Duodenal mucosa (tissue), 2 donors: ENCODE data around the gene HSPA2.

Experiments used
- H3K27ac ChIP-seq: one replicate; pipeline ENCODE4 v1.7.0; 2013; ENCODE audit warnings: low read depth, low read length
- H3K27me3 ChIP-seq, 2 donors: one replicate each; pipeline ENCODE4 v1.7.0; 2013; ENCODE audit warnings: low read length in 2 of 2, control low read depth in 1 of 2; ENCODE audit not compliant: insufficient read depth in 2 of 2, control insufficient read depth in 1 of 2
- H3K36me3 ChIP-seq, 2 donors: one replicate each; pipeline ENCODE4 v1.7.0; 2013; ENCODE audit warnings: low read length in 2 of 2, control low read depth in 1 of 2; ENCODE audit not compliant: insufficient read depth in 2 of 2, control insufficient read depth in 1 of 2
- H3K4me1 ChIP-seq, 2 donors: one replicate each; pipeline ENCODE4 v1.7.0; 2013; ENCODE audit warnings: low read length in 2 of 2, control low read depth in 1 of 2; ENCODE audit not compliant: insufficient read depth in 2 of 2, control insufficient read depth in 1 of 2
- H3K4me3 ChIP-seq, 2 donors: one replicate each; pipeline ENCODE4 v1.7.0; 2013; ENCODE audit warnings: low read length in 2 of 2, low read depth in 1 of 2
- H3K9ac ChIP-seq, 2 donors: one replicate each; pipeline ENCODE4 v1.7.0; 2013; ENCODE audit warnings: low read length in 2 of 2, low read depth in 1 of 2
- H3K9me3 ChIP-seq, 2 donors: one replicate each; pipeline ENCODE4 v1.7.0; 2013; ENCODE audit warnings: low read length in 2 of 2, control low read depth in 1 of 2; ENCODE audit not compliant: control insufficient read depth in 1 of 2

Gene HSPA2

DNA sequence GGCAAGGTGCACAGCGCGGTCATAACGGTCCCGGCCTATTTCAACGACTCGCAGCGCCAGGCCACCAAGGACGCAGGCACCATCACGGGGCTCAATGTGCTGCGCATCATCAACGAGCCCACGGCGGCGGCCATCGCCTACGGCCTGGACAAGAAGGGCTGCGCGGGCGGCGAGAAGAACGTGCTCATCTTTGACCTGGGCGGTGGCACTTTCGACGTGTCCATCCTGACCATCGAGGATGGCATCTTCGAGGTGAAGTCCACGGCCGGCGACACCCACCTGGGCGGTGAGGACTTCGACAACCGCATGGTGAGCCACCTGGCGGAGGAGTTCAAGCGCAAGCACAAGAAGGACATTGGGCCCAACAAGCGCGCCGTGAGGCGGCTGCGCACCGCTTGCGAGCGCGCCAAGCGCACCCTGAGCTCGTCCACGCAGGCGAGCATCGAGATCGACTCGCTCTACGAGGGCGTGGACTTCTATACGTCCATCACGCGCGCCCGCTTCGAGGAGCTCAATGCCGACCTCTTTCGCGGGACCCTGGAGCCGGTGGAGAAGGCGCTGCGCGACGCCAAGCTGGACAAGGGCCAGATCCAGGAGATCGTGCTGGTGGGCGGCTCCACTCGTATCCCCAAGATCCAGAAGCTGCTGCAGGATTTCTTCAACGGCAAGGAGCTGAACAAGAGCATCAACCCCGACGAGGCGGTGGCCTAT lies 875 bp downstream of the HSPA2 start:
- Histone ChIP-seq H3K9me3 (peaks cover 5 to 7% of the 10 kb centered on the region in 2 donors), H3K27me3 (peaks cover 3 to 12% of the 10 kb centered on the region in 2 donors), H3K27ac (no peak overlapping the region), H3K36me3 (no peaks in the 10 kb centered on the region), H3K9ac (no peak overlapping the region), H3K4me3 (peak overlapping the region; percentile 81 to 82), H3K4me1 (peaks cover 5 to 19% of the 10 kb centered on the region in 2 donors)

DNA sequence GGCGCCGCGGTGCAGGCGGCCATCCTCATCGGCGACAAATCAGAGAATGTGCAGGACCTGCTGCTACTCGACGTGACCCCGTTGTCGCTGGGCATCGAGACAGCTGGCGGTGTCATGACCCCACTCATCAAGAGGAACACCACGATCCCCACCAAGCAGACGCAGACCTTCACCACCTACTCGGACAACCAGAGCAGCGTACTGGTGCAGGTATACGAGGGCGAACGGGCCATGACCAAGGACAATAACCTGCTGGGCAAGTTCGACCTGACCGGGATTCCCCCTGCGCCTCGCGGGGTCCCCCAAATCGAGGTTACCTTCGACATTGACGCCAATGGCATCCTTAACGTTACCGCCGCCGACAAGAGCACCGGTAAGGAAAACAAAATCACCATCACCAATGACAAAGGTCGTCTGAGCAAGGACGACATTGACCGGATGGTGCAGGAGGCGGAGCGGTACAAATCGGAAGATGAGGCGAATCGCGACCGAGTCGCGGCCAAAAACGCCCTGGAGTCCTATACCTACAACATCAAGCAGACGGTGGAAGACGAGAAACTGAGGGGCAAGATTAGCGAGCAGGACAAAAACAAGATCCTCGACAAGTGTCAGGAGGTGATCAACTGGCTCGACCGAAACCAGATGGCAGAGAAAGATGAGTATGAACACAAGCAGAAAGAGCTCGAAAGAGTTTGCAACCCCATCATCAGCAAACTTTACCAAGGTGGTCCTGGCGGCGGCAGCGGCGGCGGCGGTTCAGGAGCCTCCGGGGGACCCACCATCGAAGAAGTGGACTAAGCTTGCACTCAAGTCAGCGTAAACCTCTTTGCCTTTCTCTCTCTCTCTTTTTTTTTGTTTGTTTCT lies 1.7 kb downstream of the HSPA2 start:
- H3K36me3 ChIP-seq = no peaks in the 10 kb centered on the region
- peaks cover 5 to 19% of the 10 kb centered on the region in 2 donors for H3K4me1 ChIP-seq
- peaks cover 5 to 7% of the 10 kb centered on the region in 2 donors for H3K9me3 ChIP-seq
- peak overlapping the region; percentile 53 to 62 for H3K4me3 ChIP-seq
- H3K9ac ChIP-seq = no peak overlapping the region
- H3K27ac ChIP-seq = no peak overlapping the region
- peaks cover 3 to 12% of the 10 kb centered on the region in 2 donors for H3K27me3 ChIP-seq

DNA sequence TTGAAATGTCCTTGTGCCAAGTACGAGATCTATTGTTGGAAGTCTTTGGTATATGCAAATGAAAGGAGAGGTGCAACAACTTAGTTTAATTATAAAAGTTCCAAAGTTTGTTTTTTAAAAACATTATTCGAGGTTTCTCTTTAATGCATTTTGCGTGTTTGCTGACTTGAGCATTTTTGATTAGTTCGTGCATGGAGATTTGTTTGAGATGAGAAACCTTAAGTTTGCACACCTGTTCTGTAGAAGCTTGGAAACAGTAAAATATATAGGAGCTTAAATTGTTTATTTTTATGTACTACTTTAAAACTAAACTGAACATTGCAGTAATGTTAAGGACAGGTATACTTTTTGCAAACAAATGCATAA lies 2.3 kb downstream of the HSPA2 start:
- Histone ChIP-seq H3K9ac (no peak overlapping the region), H3K36me3 (no peaks in the 10 kb centered on the region), H3K4me1 (peaks cover 5 to 19% of the 10 kb centered on the region in 2 donors), H3K27ac (no peak overlapping the region), H3K27me3 (peaks cover 3 to 12% of the 10 kb centered on the region in 2 donors), H3K4me3 (peak overlapping the region; percentile 53 to 62), H3K9me3 (peaks cover 5 to 7% of the 10 kb centered on the region in 2 donors)

DNA sequence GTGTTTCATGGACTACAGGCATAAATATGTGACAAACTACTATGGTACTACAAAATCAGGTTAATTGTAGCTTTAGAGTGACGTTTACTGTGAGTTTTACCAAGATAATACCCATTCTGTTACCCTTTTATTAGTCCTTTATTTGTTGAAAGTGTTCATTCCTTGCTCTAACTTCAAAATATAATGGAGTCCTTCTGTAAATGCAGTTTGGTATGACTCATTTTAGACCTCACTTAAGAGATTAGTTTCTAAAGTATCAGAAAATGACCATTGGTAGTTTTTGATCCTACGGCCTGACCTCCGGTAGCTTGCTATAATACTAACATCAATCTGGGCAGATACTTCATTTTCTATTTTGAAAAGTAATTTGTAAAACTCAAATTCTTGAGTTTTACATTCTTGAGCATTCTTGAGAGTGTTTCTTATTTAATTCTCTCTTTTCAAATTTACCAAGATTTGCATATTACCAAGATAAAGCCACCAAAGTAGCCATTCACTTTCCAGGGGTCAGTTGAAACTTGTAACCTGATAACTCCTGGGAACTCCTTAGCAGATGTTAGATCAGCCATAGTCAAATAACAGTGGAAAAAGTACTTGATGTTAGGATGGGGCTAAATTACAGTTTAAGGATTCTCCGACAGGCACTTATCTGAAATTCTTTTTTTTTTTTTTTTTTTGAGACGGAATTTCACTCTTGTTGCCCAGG lies 4.2 kb downstream of the HSPA2 start:
- Histone ChIP-seq H3K9me3 (peaks cover 5 to 7% of the 10 kb centered on the region in 2 donors), H3K4me1 (peaks cover 8 to 20% of the 10 kb centered on the region in 2 donors), H3K4me3 (no peak overlapping the region), H3K27me3 (peaks cover 3 to 12% of the 10 kb centered on the region in 2 donors), H3K36me3 (no peaks in the 10 kb centered on the region), H3K9ac (no peak overlapping the region), H3K27ac (no peak overlapping the region)

- Histone ChIP-seq H3K9me3 (no peaks in the 10 kb centered on the region), H3K9ac (peak overlapping the region in 1 of 2 donors; percentile 84), H3K36me3 (no peaks in the 10 kb centered on the region), H3K4me1 (peaks cover 8 to 11% of the 10 kb centered on the region in 2 donors), H3K27me3 (peaks cover 0 to 6% of the 10 kb centered on the region in 2 donors), H3K27ac (no peak overlapping the region), H3K4me3 (peak overlapping the region in 1 of 2 donors; percentile 71)
Measured at GRCh38 chr14:64549016-64549415, 8.5 kb downstream of the HSPA2 start.

GRCh38 chr14:64549791-64550620 lies 9.5 kb downstream of the HSPA2 start, which contains the start of gene PPP1R36:
Gene PPP1R36, plus strand, starts transcription at chr14:64549961. Its CDS starts 37 bp downstream, at chr14:64549998.
- H3K27me3 ChIP-seq = peaks cover 0 to 6% of the 10 kb centered on the region in 2 donors
- H3K4me1 ChIP-seq = peaks cover 13 to 17% of the 10 kb centered on the region in 2 donors
- H3K9me3 ChIP-seq = no peaks in the 10 kb centered on the region
- no peaks in the 10 kb centered on the region for H3K36me3 ChIP-seq
- peak within 1 kb of the TSS; percentile 73 for H3K27ac ChIP-seq
- H3K4me3 ChIP-seq = peak within 1 kb of the TSS; percentile 67 to 71
- H3K9ac ChIP-seq = peak within 1 kb of the TSS; percentile 63 to 84

GRCh38 chr14:64550621-64551333 lies 10.2 kb downstream of the HSPA2 start:
- peaks cover 0 to 6% of the 10 kb centered on the region in 2 donors for H3K27me3 ChIP-seq
- no peaks in the 10 kb centered on the region for H3K36me3 ChIP-seq
- H3K9ac ChIP-seq = peak overlapping the region; percentile 63 to 84
- peak overlapping the region; percentile 67 to 71 for H3K4me3 ChIP-seq
- no peaks in the 10 kb centered on the region for H3K9me3 ChIP-seq
- H3K4me1 ChIP-seq = peaks cover 13 to 17% of the 10 kb centered on the region in 2 donors
- no peak overlapping the region for H3K27ac ChIP-seq

GRCh38 chr14:64554556-64554955 lies 14.0 kb downstream of the HSPA2 start:
- Histone ChIP-seq H3K4me1 (peaks cover 5 to 12% of the 10 kb centered on the region in 2 donors), H3K27ac (no peak overlapping the region), H3K4me3 (peak overlapping the region; percentile 28 to 30), H3K36me3 (no peaks in the 10 kb centered on the region), H3K9ac (no peak overlapping the region), H3K27me3 (peaks cover 0 to 6% of the 10 kb centered on the region in 2 donors), H3K9me3 (no peaks in the 10 kb centered on the region)

DNA sequence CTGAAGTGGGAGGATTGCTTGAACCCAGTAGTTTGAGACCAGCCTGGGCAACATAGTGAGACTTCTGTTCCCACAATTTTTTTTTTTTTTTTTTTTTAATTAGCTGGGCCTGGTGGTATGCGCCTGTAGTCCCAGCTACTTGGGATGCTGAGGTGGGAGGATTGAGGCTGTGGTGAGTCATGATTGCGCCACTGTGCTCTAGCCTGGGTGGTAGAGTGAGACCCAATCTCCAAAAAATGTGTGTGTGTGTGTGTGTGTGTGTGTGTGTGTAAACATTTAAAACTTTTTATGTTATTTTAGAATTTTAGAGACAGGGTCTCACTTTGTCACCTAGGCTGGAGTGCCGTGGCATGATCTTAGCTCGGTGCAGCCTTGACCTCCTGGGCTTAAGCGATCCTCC lies 16.0 kb downstream of the HSPA2 start:
- H3K4me1 ChIP-seq = peaks cover 5 to 6% of the 10 kb centered on the region in 2 donors
- no peak overlapping the region for H3K4me3 ChIP-seq
- no peaks in the 10 kb centered on the region for H3K9me3 ChIP-seq

More for the DNA sequence above, 16.0 kb downstream of the HSPA2 start:
- no peak overlapping the region for H3K27ac ChIP-seq
- H3K36me3 ChIP-seq = no peaks in the 10 kb centered on the region
- no peak overlapping the region for H3K9ac ChIP-seq
- no peaks in the 10 kb centered on the region for H3K27me3 ChIP-seq
